ENCODE measurements around the gene NAP1L1.

- TF ChIP-seq CTCF (conservative IDR thresholded peaks at IDR 0.05) (no peak), ZFX (IDR thresholded peaks at IDR 0.05) (no peak)
Observed at GRCh38 chr12:76013603-76014002, 70.9 kb downstream of the NAP1L1 start.

Measured in C4-2B (cell line).